Mesodermal cell (in vitro differentiated cells): ENCODE results near the gene MUC2.

ENCODE experiments used
- H3K27ac ChIP-seq: 2 replicates; pipeline ENCODE4 v1.7.0; 2013; ENCODE audit warnings: mild to moderate bottlenecking, low read depth, low read length, moderate library complexity; ENCODE audit not compliant: severe bottlenecking
- H3K36me3 ChIP-seq: 2 replicates; pipeline ENCODE4 v1.7.1; 2013; ENCODE audit warnings: mild to moderate bottlenecking, low read length, moderate library complexity; ENCODE audit not compliant: control insufficient read depth, insufficient read depth
- H3K4me1 ChIP-seq: one replicate; pipeline ENCODE4 v1.7.1; 2013; ENCODE audit warnings: mild to moderate bottlenecking, low read length; ENCODE audit not compliant: insufficient read depth, control insufficient read depth, poor library complexity, severe bottlenecking
- H3K4me3 ChIP-seq: 2 replicates; pipeline ENCODE4 v1.7.0; 2013; ENCODE audit warnings: low read length, control low read depth, mild to moderate bottlenecking; ENCODE audit not compliant: insufficient read depth, poor library complexity, severe bottlenecking; ENCODE audit errors: extremely low read depth
- H3K9me3 ChIP-seq: 2 replicates; pipeline ENCODE4 v1.7.1; 2013; ENCODE audit warnings: mild to moderate bottlenecking, low read length, moderate library complexity; ENCODE audit not compliant: control insufficient read depth
- WGBS, 2 experiments: methylation state at CpG; one replicate each; pipeline ENCODE4 v1.1.5; 2013; ENCODE audit warnings: missing lambda C conversion rate in 2 of 2; ENCODE audit not compliant: insufficient coverage in 2 of 2; 5-methylcytosine and 5-hydroxymethylcytosine counted together

MUC2 gene

DNA sequence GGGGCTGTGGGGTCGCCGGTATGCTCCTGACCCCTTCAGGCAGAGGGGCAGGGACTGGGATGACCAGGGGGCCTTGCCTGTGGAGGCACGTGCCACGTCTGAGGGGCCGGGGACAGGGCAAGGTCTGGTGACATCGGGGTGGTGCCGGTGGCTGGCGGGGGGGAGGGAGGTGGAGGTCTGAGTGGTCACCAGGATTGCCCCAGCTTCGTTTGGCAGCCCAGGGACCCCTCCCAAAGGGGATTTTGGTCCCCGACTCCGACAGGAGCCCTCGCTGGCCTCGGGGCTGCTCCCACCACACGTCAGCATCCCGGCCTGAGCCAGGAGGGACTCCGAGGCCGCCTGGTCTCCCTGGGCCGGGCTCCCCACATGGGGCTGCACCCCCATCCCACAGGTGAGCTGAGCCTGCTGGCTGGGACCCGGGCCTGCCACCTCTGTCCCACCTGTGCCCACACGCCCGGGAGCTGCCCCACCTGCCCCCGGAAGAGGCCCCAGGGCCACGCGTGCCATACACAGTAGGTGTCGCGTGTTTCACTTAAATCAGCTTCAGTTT is 37.1 kb upstream of the MUC2 start:
- no peaks in the 10 kb centered on the region for H3K36me3 ChIP-seq
- H3K4me3 ChIP-seq, result no peak overlapping the region
- no peaks in the 10 kb centered on the region for H3K9me3 ChIP-seq
- H3K4me1 ChIP-seq, result no peaks in the 10 kb centered on the region
- WGBS, 2 experiments, result 86 to 93% methylated on average over 24 to 25 of the region's 26 CpGs
- no peak overlapping the region for H3K27ac ChIP-seq

- 87 to 97% methylated on average over 6 to 10 of the region's 10 CpGs for WGBS, 2 experiments
Observed at GRCh38 chr11:1038361-1038760, 36.3 kb upstream of the MUC2 start.

GRCh38 chr11:1038921-1039320 is 35.8 kb upstream of the MUC2 start:
- no peaks in the 10 kb centered on the region for H3K4me1 ChIP-seq
- H3K27ac ChIP-seq, result no peak overlapping the region
- no peak overlapping the region for H3K4me3 ChIP-seq
- no peaks in the 10 kb centered on the region for H3K9me3 ChIP-seq
- 89 to 91% methylated on average over 10 to 11 of the region's 12 CpGs for WGBS, 2 experiments
- H3K36me3 ChIP-seq, result no peaks in the 10 kb centered on the region

More at GRCh38 chr11:1038361-1038760, 36.3 kb upstream of the MUC2 start:
- Histone ChIP-seq H3K9me3 (no peaks in the 10 kb centered on the region), H3K4me3 (no peak overlapping the region), H3K27ac (no peak overlapping the region), H3K4me1 (no peaks in the 10 kb centered on the region), H3K36me3 (no peaks in the 10 kb centered on the region)

- Histone ChIP-seq H3K4me1 (no peaks in the 10 kb centered on the region), H3K36me3 (no peaks in the 10 kb centered on the region)
- WGBS, 2 experiments, result 90 to 95% methylated on average over 29 to 31 of the region's 32 CpGs
Observed at GRCh38 chr11:1039481-1040427, 34.9 kb upstream of the MUC2 start.

DNA sequence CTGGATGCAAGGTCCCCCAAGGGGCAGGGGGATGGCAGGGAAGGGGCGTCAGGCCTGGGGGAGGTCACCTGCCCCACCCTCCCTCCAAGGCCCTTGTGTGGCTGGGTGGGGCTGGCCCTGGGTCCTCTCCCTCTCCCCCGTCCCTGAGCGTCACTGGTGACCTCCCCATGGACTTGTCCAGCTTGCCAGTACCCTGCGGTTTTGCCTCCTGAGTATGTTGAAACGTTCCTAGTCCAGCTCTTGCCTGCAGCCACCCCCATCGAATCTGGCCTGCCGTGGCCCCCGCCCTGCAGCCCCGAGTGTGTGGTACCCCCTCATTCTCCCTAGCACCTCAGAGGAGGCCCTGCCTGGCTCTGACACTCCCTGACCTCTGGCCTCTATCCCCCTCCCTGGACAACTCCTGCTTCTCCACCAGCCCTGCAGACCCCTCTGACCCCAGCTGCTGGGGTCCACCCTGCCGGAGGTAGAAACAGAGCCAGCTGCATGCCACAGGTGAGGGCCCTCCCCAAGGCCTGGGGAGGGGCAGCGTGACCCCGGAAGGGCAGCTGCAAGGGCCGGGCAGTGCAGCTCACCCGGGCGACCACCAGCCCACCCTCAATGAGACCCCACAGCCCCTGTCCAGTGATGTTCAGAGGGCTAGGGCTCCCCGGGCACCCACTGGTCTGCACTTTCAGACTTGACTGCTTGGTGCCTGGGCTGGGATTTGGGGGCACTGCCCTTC is 34.1 kb upstream of the MUC2 start:
- H3K4me3 ChIP-seq, result no peak overlapping the region
- no peak overlapping the region for H3K27ac ChIP-seq
- no peaks in the 10 kb centered on the region for H3K36me3 ChIP-seq
- no peaks in the 10 kb centered on the region for H3K9me3 ChIP-seq
- H3K4me1 ChIP-seq, result no peaks in the 10 kb centered on the region
- 88 to 93% methylated on average over 11 to 13 of the region's 16 CpGs for WGBS, 2 experiments

More at GRCh38 chr11:1039481-1040427, 34.9 kb upstream of the MUC2 start:
- no peak overlapping the region for H3K27ac ChIP-seq
- no peak overlapping the region for H3K4me3 ChIP-seq
- no peaks in the 10 kb centered on the region for H3K9me3 ChIP-seq

DNA sequence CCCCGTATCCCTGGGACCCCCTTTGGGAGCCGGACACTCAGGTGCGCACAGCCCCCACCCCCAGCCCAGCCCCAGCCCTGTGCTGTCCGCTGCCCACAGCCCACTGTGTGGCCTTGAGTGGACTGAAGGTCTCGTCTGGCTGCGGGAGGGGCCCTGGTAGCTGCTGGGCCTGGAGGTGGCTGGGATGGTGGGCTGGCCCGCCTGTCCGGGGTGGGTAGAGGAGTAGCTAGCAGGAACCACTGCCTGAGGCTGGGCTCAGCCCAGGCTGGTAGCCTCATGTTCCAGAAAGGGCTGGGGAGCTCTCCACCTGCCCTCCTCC is 33.6 kb upstream of the MUC2 start:
- H3K27ac ChIP-seq, result no peak overlapping the region
- H3K36me3 ChIP-seq, result no peaks in the 10 kb centered on the region
- H3K9me3 ChIP-seq, result no peaks in the 10 kb centered on the region
- H3K4me1 ChIP-seq, result no peaks in the 10 kb centered on the region
- WGBS, 2 experiments, result 96 to 97% methylated on average over 6 of the region's 8 CpGs
- H3K4me3 ChIP-seq, result no peak overlapping the region

- Histone ChIP-seq H3K4me3 (no peak overlapping the region), H3K36me3 (no peaks in the 10 kb centered on the region), H3K9me3 (no peaks in the 10 kb centered on the region), H3K4me1 (no peaks in the 10 kb centered on the region), H3K27ac (no peak overlapping the region)
- WGBS, 2 experiments, result 82 to 92% methylated on average over 6 to 8 of the region's 9 CpGs
Observed at GRCh38 chr11:1041471-1041870, 33.2 kb upstream of the MUC2 start.

DNA sequence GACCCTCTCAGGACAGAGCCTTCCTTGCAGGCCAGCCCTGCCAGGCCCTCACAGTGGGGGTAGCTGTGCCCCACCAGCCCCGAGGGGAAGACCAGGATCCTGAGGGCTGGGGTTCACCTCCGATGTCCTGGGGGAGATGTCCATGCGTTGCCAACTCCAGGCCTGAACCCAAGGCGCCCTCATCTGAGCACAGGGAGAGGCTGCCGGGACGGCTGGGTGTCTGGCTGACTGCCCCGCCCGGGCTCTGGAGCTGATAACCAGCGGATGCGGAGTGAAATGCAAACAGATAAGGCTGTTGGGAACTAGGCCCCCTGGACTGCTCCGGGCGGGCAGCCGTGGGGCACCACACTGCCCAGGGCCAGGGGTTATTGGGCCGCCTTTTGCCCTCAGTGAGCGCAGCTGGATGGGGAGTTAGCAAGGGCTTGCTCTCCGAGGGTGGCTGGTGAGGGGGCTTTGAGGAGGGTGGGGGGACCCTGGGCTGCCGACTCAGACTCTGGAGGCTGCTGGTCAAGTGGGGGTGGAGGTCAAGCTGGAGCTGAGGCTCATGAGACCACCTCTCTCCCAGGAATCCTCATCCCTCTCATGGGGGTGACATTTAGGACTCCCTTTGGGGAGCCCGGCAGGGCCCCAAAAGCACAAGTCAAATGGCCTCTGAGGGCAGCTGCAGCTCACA is 32.6 kb upstream of the MUC2 start:
- Histone ChIP-seq H3K4me1 (no peaks in the 10 kb centered on the region), H3K27ac (no peak overlapping the region), H3K9me3 (no peaks in the 10 kb centered on the region), H3K36me3 (no peaks in the 10 kb centered on the region), H3K4me3 (no peak overlapping the region)
- 81 to 94% methylated on average over 13 to 17 of the region's 18 CpGs for WGBS, 2 experiments

GRCh38 chr11:1042626-1043562 is 31.8 kb upstream of the MUC2 start:
- Histone ChIP-seq H3K9me3 (no peaks in the 10 kb centered on the region), H3K4me1 (no peaks in the 10 kb centered on the region), H3K27ac (no peak overlapping the region), H3K36me3 (no peaks in the 10 kb centered on the region), H3K4me3 (no peak overlapping the region)
- WGBS, 2 experiments, result 92 to 93% methylated on average over 25 to 26 of the region's 26 CpGs
